ENCODE results near the gene APOBEC3C. TPM values are rescaled to one million over a fixed set of nuclear protein-coding genes. Genes with fewer than 3 reads are reported as not detected.
A peak's percentile ranks its signal among the peaks of the same experiment; 100 is the strongest.
"Not testable (repeated sequence)": the region's sequence is repeated elsewhere in the genome, so short reads cannot be mapped to it uniquely, and the experiment has no call there.

The APOBEC3C gene
- total RNA-seq, 1 experiment from 2014 or later, result 7.1 TPM

GRCh38 chr22:39020021-39020651 lies 6.1 kb downstream of the APOBEC3C start:
- not testable (repeated sequence) for DNase-seq (ENCODE audit: low read depth)

DNA sequence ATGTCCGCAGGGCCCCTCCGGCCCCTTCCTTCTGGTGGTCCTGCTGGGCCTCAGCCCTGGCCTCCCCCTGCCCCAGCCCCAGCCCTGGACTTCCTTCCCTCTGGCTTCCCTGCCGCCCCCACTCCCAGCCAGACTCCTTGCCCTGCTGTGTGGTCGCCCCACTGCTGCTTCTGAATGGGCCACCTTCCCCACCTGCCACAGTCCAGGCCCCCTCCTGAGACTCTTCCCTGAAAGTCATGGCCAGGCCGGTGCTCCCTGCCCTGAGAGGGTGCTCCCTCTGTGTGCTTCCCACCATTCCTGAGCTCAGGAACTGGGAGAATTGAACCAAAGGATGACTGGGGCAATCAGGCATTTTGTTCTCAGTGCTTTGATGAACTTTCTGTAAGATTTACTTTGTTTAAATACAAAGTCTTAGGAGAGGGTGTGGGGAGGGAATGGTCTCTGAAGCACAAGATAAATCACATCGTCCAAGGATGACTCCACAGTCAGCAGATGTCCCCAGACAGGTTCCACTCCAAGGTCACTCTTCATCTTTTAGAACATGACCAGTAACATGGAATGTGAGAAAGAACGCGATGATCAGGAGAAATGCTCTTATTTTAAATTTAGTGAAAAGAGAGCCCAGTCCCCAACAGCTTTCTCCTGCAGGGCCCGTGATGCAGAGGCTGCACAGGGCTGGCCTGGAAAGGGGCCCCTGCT lies 7.6 kb downstream of the APOBEC3C start:
- no peak for DNase-seq (ENCODE audit: low read depth)

- no peak for DNase-seq (ENCODE audit: low read depth)
These were observed 10.7 kb downstream of the APOBEC3C start for GRCh38 chr22:39024519-39025308.

DNA sequence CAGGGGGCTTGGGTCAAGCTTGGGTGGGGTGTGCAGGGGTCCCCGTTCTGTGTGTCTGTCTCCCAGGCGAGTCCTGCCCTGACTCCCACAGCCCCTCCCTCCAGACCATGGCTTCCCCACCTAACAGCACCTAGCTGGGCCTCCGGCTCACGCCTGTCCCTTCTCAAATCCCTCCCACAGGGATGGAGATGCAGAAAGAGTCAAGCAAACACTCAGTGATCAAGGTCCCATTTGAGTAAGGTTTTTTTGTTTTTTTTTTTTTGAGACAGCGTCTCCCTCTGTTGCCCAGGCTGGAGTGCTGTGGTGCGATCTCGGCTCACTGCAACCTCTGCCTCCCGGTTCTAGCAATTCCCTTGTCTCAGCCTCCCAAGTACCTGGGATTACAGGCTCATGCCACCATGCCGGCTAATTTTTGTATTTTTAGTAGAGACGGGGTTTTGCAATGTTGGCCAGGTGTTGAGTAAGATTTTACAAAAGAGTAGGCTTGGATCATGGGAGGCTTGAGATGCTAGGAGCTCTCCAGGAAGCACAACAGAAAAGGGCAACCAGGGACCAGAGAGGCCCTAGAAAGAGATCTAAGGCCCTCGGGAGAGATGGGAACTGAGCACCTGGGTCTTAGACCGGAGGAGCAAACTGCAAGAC lies 12.6 kb downstream of the APOBEC3C start:
- DNase-seq (ENCODE audit: low read depth), result no peak

- no peak for DNase-seq (ENCODE audit: low read depth)
These were observed 13.7 kb downstream of the APOBEC3C start for GRCh38 chr22:39027717-39028116.

DNA sequence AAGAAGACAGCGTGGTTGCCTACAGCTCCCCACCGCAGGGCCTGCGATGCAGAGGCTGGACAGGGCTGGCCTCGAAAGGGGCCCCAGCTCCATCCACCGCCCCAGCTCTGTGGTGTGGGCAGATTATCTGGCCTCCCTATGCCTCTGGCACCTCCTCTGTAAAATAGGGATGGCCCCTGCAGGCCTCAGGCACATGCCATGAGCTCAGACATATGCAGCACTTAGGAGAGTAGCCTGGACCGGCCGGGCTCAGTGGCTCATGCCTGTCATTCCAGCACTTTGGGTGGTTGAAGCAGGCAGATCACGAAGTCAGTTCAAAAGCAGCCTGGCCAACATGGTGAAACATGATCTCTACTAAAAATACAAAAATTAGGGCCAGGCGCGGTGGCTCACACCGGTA lies 14.2 kb downstream of the APOBEC3C start:
- DNase-seq (ENCODE audit: low read depth), result no peak

DNA sequence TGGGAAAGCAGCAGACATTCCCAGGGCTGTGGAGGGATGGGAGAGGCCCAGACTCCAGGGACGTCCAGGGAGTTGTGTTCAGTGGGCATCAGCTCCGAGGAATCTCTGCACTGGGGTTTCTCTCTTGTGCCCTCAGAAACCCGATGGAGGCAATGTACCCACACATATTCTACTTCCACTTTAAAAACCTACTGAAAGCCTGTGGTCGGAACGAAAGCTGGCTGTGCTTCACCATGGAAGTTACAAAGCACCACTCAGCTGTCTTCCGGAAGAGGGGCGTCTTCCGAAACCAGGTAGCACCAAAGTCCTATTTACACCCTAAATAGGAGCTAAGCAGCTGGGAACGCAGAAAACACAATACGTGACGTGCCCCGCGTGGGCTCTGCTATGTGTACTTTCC lies 15.2 kb downstream of the APOBEC3C start:
- DNase-seq (ENCODE audit: low read depth), result no peak

GRCh38 chr22:39030705-39031104 lies 16.6 kb downstream of the APOBEC3C start:
- no peak for DNase-seq (ENCODE audit: low read depth)

DNA sequence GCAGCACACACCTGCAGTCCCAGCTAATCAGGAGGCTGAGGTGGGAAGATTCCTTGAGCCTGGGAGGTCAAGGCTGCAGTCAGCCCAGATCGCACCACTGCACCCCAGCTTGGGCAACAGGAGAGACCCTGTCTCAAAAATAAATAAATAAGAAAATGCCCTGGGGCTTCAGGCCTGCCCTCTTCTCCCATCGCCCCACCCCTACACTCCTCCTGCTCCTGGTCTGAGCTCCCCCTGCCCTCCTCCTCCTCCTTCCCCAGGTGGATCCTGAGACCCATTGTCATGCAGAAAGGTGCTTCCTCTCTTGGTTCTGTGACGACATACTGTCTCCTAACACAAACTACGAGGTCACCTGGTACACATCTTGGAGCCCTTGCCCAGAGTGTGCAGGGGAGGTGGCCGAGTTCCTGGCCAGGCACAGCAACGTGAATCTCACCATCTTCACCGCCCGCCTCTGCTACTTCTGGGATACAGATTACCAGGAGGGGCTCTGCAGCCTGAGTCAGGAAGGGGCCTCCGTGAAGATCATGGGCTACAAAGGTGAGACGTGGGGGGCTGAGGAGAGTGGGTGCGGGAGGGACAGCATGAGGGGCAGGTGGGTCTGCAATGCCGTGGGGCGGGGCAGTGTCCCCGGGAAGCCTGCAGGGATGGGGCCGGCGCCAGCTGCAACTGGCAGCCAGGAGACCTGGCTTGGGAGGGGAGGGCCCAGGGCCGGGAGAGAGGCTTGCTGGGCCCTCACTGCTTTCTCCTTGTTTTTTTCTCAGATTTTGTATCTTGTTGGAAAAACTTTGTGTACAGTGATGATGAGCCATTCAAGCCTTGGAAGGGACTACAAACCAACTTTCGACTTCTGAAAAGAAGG lies 17.6 kb downstream of the APOBEC3C start:
- not testable (repeated sequence) for DNase-seq (ENCODE audit: low read depth)

GRCh38 chr22:39037071-39037470 lies 23.0 kb downstream of the APOBEC3C start:
- not testable (repeated sequence) for DNase-seq (ENCODE audit: low read depth)

- no peak for DNase-seq (ENCODE audit: low read depth)
These were observed 25.5 kb downstream of the APOBEC3C start for GRCh38 chr22:39039306-39040126.

GRCh38 chr22:39040155-39040537 lies 26.1 kb downstream of the APOBEC3C start:
- DNase-seq (ENCODE audit: low read depth), result not testable (repeated sequence)

DNA sequence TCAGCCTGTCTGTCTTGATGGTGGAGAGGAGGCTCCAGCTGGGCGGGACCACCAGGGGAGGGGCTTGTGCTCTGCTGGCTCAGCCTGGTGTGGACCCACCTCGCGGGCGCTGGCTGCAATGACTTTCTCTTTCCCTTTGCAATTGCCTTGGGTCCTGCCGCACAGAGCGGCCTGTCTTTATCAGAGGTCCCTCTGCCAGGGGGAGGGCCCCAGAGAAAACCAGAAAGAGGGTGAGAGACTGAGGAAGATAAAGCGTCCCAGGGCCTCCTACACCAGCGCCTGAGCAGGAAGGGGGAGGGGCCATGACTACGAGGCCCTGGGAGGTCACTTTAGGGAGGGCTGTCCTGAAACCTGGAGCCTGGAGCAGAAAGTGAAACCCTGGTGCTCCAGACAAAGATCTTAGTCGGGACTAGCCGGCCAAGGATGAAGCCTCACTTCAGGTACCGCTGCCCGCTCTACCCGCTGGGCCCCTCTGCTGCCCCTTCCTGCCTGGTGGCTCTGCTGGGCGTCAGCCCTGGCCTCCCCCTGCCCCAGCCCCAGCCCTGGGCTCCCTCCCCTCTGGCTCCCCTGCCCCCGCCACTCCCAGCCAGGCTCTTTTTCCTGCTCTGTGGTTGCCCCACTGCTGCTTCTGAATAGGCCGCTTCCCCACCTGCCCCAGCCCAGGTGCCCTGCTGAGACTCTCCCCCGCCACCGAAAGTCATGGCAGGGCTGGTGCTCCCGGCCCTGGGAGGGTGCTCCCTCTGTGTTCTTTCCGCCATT lies 26.7 kb downstream of the APOBEC3C start, which contains the start of gene APOBEC3F:
Gene APOBEC3F, plus strand, starts transcription at position 327 of the 759 bp plus-strand sequence. Its CDS starts 97 bp downstream, at position 424.
- DNase-seq (ENCODE audit: low read depth), result peak; percentile 62

- DNase-seq (ENCODE audit: low read depth), result no peak
These were observed 27.9 kb downstream of the APOBEC3C start for GRCh38 chr22:39041908-39042307.

GRCh38 chr22:39043063-39043462 lies 29.0 kb downstream of the APOBEC3C start:
- not testable (repeated sequence) for DNase-seq (ENCODE audit: low read depth)

DNA sequence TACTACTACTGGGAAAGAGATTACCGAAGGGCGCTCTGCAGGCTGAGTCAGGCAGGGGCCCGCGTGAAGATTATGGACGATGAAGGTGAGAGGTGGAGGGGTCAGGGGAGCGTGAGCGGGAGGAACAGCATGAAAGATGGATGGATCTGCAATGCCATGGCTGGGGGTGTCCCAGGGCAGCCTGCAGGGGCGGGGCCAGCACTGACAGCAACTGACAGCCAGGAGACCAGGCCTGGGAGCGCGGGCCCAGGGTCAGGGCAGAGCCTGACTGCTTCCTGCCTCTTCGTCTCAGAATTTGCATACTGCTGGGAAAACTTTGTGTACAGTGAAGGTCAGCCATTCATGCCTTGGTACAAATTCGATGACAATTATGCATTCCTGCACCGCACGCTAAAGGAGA lies 31.1 kb downstream of the APOBEC3C start:
- not testable (repeated sequence) for DNase-seq (ENCODE audit: low read depth)

DNA sequence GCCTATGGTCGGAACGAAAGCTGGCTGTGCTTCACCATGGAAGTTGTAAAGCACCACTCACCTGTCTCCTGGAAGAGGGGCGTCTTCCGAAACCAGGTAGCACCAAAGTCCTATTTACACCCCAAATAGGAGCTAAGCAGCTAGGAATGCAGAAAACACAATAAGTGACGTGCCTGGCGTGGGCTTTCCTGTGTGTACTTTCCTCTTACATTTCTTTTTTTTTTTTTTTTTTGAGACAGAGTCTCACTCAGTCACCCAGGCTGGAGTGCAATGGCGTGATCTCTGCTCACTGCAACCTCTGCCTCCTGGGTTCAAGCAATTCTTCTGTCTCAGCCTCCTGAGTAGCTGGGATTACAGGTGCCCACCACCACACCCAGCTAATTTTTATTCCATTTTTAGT lies 35.4 kb downstream of the APOBEC3C start:
- DNase-seq (ENCODE audit: low read depth), result not testable (repeated sequence)

DNA sequence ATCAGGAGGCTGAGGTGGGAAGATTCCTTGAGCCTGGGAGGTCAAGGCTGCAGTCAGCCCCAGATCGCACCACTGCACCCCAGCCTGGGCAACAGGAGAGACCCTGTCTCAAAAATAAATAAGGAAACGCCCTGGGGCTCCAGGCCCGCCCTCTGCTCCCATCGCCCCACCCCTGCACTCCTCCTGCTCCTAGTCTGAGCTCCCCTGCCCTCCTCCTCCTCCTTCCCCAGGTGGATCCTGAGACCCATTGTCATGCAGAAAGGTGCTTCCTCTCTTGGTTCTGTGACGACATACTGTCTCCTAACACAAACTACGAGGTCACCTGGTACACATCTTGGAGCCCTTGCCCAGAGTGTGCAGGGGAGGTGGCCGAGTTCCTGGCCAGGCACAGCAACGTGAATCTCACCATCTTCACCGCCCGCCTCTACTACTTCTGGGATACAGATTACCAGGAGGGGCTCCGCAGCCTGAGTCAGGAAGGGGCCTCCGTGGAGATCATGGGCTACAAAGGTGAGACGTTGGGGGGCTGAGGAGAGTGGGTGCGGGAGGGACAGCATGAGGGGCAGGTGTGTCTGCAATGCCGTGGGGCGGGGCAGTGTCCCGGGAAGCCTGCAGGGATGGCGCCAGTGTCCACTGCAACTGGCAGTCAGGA lies 37.9 kb downstream of the APOBEC3C start:
- not testable (repeated sequence) for DNase-seq (ENCODE audit: low read depth)
